Hepatocyte (in vitro differentiated cells): ENCODE measurements around the gene BRWD1.

Experiments
- EZH2 ChIP-seq: fragments of 200-600 bp; sonication (generic); IDR thresholded peaks from 2 replicates; pipeline ENCODE4 v1.6.1; 2016; ENCODE audit warnings: antibody characterized with exemption, mild to moderate bottlenecking, borderline replicate concordance
- TF ChIP-seq, protein P1 (sequence below): fragments of 200-600 bp; sonication (generic); IDR thresholded peaks from 2 replicates; pipeline ENCODE4 v1.5.1; 2016; ENCODE audit warnings: antibody characterized with exemption, mild to moderate bottlenecking; ENCODE audit not compliant: poor library complexity

DNA sequence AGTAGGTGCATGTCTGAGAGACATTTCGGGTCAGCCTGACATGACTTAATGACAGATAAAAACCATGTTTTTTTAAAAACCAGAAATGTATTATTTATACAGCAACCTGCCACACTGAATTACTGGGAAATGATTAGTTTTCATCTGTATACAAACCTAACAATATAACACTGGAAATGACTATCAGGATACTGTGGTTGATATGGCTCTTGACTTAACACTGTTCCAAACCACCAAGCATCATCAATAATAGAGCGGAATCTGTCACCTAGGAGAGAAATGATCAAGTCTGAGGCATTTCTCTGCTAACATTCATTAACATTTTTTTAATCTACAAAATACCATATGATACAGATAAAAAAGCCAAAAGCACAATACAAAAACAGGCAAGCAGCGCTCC lies 88.5 kb downstream of the BRWD1 start:
- TF ChIP-seq EZH2: no peak
- TF ChIP-seq, protein P1, sequence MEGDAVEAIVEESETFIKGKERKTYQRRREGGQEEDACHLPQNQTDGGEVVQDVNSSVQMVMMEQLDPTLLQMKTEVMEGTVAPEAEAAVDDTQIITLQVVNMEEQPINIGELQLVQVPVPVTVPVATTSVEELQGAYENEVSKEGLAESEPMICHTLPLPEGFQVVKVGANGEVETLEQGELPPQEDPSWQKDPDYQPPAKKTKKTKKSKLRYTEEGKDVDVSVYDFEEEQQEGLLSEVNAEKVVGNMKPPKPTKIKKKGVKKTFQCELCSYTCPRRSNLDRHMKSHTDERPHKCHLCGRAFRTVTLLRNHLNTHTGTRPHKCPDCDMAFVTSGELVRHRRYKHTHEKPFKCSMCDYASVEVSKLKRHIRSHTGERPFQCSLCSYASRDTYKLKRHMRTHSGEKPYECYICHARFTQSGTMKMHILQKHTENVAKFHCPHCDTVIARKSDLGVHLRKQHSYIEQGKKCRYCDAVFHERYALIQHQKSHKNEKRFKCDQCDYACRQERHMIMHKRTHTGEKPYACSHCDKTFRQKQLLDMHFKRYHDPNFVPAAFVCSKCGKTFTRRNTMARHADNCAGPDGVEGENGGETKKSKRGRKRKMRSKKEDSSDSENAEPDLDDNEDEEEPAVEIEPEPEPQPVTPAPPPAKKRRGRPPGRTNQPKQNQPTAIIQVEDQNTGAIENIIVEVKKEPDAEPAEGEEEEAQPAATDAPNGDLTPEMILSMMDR: no peak
